GM21423 (cell line): ENCODE data around the gene OR4F17.
"Not testable (repeated sequence)": the region's sequence is repeated elsewhere in the genome, so short reads cannot be mapped to it uniquely, and the experiment has no call there.

Experiments
- ATAC-seq: cut with Tn5 transposase; IDR thresholded peaks from one replicate; pipeline ENCODE4 v1.9.1; 2021; ENCODE audit warnings: mild to moderate bottlenecking, moderate library complexity; ENCODE audit not compliant: unreplicated experiment

OR4F17 gene, protein sequence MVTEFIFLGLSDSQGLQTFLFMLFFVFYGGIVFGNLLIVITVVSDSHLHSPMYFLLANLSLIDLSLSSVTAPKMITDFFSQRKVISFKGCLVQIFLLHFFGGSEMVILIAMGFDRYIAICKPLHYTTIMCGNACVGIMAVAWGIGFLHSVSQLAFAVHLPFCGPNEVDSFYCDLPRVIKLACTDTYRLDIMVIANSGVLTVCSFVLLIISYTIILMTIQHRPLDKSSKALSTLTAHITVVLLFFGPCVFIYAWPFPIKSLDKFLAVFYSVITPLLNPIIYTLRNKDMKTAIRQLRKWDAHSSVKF

GRCh38 chr19:106804-107203 lies at the start of gene OR4F17:
Gene OR4F17 (plus strand): TSS chr19:107104. CDS start chr19:110679, 3,575 bp downstream.
- ATAC-seq, result not testable (repeated sequence)

DNA sequence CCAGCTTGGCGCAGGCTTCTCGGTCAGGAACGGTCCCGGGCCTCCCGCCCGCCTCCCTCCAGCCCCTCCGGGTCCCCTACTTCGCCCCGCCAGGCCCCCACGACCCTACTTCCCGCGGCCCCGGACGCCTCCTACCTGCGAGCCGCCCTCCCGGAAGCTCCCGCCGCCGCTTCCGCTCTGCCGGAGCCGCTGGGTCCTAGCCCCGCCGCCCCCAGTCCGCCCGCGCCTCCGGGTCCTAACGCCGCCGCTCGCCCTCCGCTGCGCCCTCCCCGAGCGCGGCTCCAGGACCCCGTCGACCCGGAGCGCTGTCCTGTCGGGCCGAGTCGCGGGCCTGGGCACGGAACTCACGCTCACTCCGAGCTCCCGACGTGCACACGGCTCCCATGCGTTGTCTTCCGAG lies 36.1 kb upstream of the OR4F17 start:
- not testable (repeated sequence) for ATAC-seq

GRCh38 chr19:82864-83263 lies 24.0 kb upstream of the OR4F17 start:
- not testable (repeated sequence) for ATAC-seq

DNA sequence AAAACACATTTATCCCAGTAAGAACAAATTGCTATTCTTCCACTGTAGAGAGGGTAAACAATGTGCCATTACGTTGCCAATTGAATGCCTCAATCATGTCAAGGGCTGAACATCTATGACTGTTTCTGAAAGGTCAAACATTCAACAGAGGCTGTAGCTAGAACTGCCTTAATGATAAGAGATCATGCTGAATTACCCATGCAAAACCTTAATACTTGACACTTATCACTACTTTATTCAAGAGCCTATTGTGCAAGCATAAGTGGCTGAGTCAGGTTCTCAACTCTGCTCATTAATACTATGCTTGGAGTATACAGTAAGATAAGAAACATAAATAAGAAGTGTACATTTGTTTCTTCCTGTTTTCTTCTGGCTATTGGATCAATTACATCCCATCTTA lies 23.3 kb upstream of the OR4F17 start:
- not testable (repeated sequence) for ATAC-seq

- not testable (repeated sequence) for ATAC-seq
These were observed 16.2 kb upstream of the OR4F17 start for GRCh38 chr19:90678-91077.

- ATAC-seq, result not testable (repeated sequence)
These were observed 12.1 kb upstream of the OR4F17 start for GRCh38 chr19:94794-95193.

GRCh38 chr19:97647-98046 lies 9.3 kb upstream of the OR4F17 start:
- not testable (repeated sequence) for ATAC-seq

GRCh38 chr19:120443-121140 lies 13.7 kb downstream of the OR4F17 start:
- ATAC-seq, result not testable (repeated sequence)
